Activated T-cell treated with anti-CD3 and anti-CD28 coated beads for 24 hours (primary cell): ENCODE measurements around the gene SNRNP35.
"Not testable (repeated sequence)": the region's sequence is repeated elsewhere in the genome, so short reads cannot be mapped to it uniquely, and the experiment has no call there.

Experiments
- DNase-seq: peaks from one replicate; pipeline ENCODE4 v3.0.0-alpha.2; 2020; ENCODE audit warnings: low read depth

The SNRNP35 gene

DNA sequence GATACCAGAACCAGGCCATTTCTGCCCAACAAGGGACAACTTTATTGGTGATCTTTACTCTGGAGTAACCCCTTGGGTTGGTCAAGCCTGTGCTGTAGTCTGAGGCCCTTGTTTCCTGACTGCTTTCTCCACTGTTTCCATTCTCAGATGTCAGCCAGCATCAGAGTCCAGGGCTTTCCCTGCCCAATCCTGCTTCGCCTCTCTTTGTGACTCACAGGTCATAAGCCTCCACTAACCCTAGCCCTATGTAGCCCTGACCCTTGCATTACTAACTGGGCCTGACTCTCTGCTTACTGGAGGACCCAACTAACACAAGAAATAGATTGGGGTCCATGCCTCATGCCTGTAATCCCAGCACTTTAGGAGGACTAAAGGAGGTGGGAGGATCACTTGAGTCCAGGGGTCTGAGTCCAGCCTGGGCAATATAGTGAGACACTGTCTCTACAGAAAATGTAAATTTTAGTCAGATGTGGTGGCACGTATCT is 8.6 kb upstream of the SNRNP35 start:
- no peak for DNase-seq

DNA sequence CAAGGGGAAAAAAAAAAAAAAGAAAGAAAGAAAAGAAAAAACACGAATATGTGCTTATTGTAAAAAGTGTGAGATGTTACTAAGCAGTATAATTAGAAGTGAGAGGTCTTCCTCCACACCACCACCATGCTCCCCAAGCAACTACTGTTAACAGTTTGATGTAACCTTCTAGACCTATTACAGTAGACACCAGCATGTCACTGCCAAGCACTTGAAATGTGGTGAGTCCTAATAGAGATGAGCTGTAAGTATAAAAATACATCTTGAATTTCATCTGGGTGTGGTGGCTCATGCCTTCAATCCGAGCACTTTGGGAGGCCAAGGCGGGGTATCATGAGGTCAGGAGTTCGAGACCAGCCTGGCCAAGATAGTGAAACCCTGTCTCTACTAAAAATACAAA is 8.1 kb upstream of the SNRNP35 start:
- no peak for DNase-seq

DNA sequence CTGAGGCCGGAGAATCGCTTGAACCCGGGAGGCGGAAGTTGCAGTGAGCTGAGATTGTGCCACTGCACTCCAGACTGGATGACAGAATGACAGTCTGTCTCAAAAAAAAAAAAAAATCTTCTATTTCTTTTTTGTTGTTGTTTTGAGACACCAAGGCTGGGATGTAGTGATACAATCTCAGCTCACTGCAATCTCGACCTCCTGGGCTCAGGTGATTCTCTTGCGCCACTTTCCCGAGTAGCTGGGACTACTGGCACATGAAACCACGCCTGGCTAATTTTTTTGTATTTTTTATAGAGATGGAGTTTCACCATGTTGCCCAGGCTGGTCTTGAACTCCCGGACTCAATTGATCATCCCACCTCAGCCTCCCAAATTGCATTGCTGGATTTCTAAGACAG is 7.3 kb upstream of the SNRNP35 start:
- no peak for DNase-seq

DNA sequence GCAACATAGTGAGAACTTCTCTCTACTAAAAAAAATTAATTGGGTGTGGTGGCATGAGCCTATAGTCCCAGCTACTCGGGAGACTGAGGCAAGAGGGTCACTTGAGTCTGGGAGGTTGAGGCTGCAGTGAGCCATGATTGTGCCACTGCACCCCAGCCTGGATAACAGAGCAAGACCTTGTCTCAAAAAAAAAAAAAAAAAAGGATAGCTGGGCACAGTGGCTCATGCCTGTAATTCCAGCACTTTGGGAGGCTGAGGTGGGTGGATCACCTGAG is 5.7 kb upstream of the SNRNP35 start:
- DNase-seq, result not testable (repeated sequence)

DNA sequence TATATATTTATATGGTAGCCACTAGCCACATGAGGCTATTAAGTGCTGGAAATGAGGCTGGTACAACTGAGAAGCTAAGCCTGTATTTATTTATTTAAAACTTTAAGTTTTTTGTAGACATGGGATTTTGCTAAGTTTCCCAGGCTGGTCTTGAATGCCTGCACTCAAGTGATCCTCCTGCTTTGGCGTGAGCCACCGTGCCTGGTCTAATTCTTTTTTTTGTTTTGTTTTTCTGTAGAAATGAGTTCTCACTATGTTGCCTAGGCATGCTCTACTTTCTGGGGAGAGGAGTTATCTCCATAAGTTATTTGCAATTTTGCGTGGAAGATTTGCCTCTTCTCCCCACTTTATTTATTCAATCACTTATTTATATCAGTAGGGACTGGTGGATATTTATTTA is 4.8 kb upstream of the SNRNP35 start:
- DNase-seq, result no peak

DNA sequence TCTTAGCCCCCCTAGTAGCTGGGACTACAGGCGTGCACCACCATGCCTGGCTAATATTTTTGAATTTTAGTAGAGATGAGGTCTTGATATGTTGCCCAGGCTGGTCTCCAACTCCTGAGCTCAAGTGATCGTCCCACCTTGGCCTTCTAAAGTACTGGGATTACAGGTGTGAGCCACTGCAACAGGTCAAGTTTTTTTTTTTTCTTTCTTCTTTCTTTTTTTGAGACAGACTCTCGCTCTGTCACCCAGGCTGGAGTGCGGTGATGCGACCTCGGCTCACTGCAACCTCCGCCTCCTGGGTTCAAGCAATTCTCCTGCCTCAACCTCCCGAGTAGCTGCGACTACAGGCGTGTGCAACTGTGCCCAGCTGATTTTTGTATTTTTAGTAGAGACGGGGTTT is 5.2 kb downstream of the SNRNP35 start:
- DNase-seq, result not testable (repeated sequence)

DNA sequence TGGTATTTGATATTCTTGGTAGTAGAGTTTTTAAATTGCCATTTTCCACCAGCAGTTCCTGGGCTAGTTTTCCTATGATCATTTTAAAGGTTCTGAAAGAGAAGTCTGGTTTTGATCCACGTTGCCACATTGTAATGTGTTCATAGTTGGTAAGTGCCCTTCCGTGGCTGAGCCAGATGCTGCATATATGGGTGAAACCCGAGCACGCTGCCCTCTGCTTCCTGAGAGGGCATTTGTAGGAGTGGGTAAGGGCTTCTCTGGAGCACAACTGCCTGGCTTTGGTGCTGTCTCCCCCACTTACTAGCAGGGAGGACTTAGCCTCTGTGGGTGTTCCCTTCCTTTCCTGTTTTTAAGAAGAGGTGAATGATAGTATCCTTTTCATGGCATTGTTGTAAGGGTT is 7.1 kb downstream of the SNRNP35 start:
- no peak for DNase-seq

DNA sequence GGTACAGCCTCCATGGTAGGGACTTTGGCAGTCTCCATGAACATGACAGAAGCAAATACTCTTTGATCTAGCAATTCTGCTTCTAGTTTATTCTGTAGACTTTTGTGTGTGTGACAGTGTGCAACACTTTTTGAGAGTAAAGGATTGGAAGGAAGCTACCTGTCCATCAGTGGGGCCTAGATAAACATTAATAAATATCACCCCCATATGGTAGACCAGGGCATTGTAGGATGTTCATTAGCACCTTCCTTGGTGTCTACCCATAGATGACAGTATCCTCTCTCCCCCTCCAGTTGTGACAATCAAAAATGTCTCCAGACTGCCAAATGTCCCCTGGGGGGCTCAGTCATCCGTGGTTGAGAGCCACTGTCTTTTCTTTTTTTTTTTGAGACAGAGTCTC is 10.8 kb downstream of the SNRNP35 start:
- no peak for DNase-seq

DNA sequence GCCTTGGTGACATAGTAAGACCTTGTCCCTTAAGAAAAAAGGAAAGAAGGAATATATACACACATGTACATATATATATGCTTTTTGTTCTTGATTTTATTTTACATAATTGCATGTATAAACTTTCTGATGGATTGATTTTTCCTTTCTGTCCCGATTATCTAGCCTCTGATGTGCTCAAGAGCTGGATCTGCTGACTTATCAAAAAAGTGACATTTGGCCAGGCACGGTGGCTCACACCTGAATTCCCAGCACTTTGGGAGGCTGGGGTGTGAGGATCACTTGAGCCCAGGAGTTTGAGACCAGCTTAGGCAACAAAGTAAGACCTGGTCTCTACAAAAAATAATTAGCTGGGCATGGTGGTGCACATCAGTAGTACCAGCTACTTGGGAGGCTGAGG is 12.0 kb downstream of the SNRNP35 start:
- no peak for DNase-seq

DNA sequence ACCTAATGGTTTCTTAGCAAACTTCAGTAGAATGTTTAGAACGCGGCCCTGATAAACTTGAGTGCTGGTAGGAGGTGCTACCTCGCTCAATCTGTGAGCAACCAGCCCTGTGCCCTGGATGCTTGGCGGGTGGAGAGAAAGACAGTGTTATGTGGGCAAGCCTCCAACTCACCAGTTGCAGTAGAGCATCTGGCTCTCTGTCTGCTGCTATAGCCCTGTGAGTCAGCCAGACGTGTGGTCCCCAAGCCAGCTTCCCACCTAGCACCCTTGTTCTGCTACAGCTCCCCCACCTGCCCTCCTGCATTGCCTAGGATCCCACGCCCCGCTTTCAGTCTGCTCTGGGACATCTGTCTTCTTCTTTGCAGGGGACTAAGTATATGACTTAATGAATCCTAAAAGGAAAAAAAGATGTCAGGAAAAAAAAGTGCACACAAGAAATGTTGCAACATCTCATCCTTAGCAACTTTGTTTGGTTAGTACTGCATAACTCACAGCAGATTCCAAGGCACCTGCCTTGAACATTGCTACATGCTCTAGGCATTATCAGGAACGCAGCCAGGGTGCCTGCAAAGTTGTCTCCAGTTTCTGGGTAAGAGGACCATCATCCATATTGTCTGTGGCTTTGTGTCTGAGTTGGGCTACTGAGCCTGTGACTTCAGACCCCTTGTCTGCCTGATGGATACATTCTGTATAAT is 13.6 kb downstream of the SNRNP35 start:
- DNase-seq, result no peak

DNA sequence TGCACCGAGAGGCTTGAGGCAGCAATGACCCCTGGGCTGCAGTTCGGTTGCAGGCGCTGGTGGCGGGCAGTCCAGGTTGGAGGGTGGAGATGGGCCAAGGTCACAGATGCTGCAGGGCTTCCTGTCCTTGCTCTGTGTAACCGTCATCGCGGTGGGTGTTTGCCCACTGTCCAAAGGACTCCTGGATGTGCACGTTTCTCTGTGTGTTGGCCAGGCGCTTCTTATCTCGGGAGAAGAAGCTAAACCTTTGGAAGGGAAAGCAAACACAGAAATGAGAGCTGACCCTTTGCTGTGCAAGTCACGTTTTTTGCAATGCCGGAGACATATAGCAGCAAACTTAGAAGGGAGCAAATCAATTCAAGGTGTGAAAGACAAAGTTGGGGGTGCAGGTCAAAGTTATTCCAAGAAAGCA is 14.5 kb downstream of the SNRNP35 start:
- no peak for DNase-seq

DNA sequence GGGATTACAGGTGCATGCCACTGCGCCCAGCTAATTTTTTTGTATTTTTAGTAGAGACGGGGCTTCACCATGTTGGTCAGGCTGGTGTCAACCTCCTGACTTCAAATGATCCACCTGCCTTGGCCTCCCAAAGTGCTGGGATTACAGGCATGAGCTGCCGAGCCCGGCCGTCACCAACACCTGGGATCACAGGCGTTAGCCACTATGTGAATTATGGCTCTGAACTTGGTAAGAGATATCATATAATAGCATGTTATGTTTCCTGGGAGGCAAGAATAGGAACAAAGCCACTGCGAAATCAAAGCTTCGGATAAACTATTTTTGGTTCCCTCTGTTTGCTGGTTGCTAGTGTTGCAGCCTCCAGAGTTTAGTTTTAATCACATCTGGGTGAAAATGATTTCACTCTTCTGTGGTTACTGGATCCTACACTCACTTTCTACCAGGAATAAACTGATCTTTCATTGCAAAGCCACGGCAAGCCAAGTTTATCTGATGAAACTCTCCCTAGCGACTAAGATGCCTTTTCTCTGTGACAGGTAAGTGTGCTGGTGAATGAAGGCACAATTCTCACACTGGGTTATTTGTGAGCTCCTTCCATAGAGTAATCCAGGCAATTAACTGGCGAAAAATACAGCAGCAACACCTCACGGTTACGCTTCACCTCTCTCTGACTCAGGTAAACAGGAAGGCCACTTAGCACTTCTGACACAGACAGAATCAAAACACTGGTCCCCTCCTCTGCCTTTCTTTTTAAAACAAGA is 16.7 kb downstream of the SNRNP35 start:
- no peak for DNase-seq

DNA sequence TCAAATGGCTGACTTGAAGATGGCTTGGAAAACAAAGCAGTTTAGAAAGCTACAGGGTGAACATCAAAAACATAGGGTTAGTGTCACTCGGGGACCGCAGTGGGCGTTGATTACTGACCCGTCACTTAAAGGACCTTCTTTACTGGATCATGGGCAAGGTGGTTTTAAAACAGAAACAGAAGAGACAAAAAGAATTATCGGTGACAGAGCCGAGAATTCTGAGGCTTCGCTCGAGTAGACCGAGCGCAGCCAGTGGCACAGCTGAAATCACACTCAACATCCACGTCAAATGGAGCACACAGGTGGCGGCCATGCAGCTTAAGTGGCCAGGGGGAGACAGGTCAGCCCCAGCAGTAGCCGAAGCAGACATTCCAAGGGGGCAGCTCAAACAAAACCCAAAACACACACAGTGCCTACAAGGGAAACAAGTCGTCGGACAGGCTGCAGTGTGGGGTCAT is 17.3 kb downstream of the SNRNP35 start:
- no peak for DNase-seq

DNA sequence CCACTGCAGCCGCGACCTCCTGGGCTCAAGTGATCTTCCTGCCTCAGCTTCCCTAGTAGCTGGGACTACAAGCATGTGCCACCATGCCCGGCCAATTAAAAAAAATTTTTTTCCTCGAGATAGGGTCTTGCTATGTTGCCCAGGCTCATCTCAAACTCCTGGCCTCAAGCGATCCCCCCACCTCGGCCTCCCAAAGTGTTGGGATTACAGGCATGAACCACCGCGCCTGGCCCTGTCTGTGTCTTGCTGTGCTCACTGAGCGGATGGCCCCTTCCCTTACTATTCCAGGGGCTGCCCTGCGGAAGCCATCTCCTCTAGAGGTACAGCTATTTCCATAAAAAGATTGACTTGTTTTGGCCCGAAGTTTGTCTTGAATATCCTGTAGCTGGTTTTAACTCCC is 20.1 kb downstream of the SNRNP35 start:
- DNase-seq, result no peak

DNA sequence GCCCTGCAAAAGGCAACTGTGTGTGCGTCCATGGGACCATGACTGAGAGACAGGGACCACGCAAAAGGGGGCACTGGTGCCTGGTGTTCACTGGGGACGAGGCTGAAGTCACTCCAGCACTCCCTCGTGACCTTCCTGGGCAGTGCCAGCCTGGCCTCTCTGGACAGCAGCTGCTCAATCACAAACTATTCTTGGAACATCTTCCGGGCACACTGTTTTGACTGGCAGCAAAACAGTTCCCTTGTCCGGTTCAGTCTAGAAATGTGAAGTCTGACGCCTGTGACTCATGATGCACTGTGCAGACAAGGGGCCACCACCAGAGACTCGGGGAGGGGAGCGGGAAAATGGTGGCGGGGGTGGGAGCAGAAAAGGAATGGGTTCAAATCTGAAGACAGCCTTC is 20.8 kb downstream of the SNRNP35 start:
- no peak for DNase-seq

DNA sequence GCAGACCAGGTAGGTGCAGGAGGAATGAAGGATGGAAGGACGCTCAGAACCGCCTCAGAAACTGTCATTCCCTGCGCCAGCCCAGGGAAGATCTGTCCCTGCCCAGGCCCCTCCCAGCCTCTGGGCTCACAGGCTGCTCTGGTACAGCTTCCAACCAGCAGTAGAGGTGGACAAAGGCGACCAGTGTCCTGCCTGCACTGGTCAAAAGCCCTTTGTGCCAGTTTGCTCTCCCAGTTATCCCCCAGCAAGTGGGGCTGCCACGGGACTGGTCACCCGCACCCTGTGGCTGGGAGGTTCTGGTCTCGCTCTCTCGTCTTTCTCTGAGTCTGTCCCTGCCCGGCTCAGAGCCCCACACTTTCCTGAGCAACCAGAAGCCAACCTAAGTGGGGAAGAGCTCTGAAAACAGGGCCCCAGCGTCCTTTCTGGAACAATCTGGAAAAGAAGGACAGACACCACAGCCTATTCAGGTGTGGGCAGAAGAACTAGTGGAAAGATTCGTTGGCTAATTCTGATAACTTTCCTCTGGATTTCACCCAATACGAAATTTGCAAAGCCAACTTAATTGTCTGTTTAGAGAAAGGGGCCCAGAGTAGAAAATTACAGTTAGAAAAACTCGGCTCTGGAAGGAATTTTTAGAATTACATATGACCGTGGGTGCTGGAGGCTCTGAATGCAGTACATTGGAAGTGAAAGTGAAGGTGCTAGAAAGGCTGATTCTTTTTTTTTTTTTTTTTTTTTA is 21.7 kb downstream of the SNRNP35 start:
- no peak for DNase-seq

DNA sequence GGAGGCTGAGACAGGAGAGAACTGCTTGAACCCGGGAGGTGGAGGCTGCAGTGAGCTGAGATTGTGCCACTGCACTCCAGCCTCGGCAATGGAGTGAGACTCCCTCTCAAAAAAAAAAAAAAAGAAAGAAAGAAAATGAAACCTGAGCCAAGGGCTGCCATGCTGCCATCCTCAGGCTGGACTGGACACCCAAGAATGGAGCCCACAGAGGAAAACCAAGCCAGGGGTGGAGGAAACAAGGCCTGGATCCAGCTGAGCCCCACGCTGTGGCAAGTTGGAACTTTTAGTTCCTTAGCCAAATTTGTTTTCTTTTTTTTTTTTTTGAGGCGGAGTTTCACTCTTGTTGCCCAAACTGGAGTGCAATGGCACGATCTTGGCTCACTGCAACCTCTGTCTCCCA is 23.3 kb downstream of the SNRNP35 start:
- not testable (repeated sequence) for DNase-seq

DNA sequence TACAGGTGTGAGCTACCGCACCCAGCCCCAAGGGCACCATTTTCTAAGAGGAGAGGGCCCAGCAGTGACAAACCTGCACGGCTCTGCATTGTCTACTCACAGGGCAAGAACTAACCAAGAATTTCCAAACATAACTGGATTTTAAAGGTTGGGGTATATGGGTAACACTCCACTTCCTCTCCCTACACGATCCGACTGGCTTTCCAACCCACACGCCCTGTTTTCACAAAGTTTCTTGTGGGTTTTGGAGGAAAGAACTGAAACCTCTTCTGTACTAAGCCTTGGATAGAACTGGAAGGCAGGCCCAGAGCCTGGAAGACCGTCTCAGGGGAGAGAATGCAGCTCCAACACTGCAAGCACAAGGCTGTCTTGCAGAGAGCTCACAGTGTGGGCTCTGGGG is 24.9 kb downstream of the SNRNP35 start:
- DNase-seq, result no peak

DNA sequence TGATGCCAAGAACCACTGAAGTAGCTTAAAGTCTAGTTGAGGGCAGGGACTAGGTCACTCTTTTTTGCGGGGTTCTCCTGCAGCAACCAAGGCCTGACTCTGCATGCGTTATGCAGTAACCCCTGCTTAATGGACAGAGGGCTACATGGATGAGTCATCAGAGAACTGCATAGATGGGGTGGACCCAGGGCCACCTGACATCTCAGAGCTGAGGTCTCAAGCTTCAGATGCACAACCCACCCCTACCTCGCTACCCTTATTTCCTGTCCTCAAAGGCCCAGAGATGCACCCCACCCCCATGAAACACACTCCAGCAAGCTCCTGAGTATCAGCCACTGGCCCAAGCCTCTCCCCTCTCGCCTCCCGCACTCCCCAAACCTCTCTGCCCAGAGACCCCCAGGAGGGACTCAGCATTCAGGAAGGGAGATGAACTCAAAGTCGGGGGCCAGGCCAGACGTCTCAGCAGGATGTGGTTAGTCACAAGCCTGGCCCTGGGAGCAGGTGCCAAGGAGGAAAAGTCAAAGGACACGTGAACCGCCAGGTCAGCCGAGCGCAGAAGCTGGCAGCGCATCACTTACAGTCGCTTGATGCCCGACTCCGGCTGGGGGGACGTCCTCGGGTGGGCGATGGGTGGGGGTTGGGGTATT is 25.8 kb downstream of the SNRNP35 start:
- no peak for DNase-seq

DNA sequence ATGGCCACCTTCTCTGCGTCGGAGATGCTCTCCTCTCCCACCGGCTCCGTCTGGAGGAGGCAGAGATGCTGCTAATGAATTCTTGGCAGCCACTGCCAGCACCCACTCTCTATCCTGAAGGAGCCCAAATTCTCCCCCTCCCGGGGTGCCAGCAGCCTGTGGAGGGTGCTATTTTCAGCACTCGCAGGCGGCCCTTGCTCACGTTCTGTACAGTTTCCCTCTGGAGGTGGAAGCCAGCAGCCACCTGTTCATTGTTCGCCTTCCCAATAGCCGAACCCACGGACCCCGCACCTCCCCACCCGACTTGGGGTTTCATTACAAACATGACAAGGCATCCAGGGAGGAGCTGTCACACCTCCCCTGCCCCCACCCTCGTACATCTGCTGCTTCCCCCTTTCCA is 27.8 kb downstream of the SNRNP35 start:
- DNase-seq, result no peak

DNA sequence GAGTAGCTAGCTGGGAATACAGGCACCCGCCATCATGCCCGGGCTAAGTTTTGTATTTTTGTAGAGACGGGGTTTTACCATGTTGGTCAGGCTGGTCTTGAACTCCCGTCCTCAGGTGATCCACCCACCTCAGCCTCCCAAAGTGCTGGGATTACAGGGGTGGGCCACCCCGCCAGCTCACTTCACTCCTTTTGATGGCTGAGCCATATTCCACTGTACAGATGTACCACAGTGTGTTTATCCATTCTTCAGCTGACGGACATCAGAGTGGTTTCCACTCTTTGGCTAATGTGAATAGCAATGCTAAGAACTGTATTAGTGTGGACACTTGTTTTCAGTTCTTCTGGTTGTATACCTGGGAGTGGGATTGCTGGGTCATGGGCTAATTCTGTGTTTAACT is 29.5 kb downstream of the SNRNP35 start:
- no peak for DNase-seq

DNA sequence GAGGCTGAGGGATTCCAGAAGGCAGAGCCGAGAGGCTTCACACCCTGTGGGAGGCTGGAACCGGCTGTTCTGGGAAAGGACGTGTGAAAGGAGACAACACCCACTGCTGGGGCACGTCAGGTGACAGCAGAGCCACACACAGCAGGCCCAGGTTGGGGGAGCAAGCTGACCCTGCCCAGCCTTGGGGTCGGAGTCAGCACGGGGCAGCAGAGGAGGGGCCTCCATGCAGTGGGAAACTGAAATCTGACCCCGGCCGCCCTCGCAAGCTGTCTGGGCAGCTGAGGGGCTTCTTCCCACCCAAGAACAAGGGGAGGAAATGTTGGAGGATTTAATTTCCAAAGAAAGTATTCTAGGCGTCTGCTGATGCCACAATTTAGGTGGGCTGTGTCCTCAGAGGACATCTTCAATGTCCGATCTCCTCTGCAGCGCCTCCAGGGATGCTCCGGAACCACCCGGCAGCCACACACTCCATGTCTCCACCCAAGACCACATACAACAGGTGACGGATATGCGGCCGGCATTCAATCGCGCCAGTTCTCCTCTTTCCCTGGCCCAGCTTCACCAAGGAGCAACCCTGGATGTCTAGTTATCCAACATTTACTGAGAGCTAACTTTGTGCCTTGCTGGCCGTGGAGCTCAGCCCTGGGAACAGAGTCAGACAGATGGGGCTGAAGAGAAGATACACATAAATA is 30.7 kb downstream of the SNRNP35 start:
- no peak for DNase-seq
